GM19324 (cell line): ENCODE data around the gene TNFSF9.
"Not testable (repeated sequence)": the region's sequence is repeated elsewhere in the genome, so short reads cannot be mapped to it uniquely, and the experiment has no call there.

Experiments
- ATAC-seq: cut with Tn5 transposase; IDR thresholded peaks from one replicate; pipeline ENCODE4 v1.9.1; 2021; ENCODE audit warnings: mild to moderate bottlenecking, moderate library complexity; ENCODE audit not compliant: unreplicated experiment, low FRiP score

The TNFSF9 gene

DNA sequence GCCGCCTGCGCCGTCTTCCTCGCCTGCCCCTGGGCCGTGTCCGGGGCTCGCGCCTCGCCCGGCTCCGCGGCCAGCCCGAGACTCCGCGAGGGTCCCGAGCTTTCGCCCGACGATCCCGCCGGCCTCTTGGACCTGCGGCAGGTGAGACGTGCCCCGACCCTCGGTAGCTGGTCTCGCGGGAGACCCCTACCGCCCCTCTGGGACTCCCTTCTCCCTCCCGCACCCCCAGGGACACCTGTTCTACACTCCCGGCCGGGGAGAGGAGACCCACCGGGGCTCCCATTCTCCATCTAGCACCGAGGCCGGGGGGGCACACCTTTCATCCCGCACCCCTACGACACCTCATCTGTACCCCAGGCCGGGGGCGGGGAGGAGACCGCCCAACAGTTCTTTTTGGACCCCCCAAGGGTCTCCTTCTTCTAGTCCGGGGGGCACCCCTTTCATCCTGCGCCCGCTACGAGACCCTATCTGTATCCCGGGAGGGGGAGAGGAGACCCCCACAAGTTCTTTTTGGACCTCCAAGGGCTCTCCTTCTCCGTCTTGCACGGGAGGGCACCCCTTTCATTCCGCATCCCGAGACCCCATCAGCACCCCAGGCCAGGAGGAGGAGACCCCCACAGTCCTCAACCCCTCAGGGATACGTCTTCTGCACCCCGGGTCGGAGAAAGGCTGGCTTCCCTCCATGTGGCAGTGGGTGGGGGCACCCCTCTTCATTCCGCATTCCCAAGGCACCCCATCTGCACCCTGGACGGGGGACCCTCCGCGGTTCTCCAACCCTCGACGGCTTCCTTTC is 533 bp downstream of the TNFSF9 start:
- ATAC-seq, result no peak

GRCh38 chr19:6531956-6532243 is 1.1 kb downstream of the TNFSF9 start:
- no peak for ATAC-seq

DNA sequence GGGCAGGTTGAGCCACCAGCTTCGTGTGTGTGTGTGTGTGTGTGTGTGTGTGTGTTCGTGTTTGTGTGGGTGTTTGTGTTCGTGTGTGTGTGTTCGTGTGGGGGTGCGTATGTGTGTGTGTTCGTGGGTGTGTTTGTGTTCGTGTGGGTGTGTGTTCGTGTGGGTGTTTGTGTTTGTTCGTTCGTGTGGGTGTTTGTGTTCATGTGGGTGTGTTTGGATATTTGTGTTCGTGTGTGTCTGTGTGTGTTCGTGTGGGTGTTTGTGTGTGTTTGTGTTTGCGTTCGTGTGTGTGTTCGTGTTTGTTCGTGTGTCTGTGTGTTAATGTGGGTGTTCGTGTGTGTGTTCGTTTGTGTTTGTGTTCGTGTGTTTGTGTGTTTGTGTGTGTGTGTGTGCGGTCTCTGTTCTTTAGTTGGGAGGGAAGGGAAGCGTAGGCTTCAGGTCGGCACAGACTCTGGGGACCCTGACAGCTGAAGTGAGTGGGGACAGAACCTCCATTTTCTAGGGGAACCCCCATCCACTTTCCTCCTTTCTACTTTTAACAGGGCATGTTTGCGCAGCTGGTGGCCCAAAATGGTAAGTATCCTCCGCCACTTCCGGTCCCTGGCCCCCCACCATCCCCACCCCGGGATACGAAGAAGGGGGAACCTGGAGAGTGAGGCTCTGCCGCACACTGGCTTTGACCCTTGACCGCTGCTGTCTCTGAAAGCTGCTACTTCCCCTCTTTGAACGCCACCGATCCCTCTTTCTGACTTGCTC is 1.6 kb downstream of the TNFSF9 start:
- no peak for ATAC-seq

GRCh38 chr19:6533000-6533328 is 2.1 kb downstream of the TNFSF9 start:
- no peak for ATAC-seq

DNA sequence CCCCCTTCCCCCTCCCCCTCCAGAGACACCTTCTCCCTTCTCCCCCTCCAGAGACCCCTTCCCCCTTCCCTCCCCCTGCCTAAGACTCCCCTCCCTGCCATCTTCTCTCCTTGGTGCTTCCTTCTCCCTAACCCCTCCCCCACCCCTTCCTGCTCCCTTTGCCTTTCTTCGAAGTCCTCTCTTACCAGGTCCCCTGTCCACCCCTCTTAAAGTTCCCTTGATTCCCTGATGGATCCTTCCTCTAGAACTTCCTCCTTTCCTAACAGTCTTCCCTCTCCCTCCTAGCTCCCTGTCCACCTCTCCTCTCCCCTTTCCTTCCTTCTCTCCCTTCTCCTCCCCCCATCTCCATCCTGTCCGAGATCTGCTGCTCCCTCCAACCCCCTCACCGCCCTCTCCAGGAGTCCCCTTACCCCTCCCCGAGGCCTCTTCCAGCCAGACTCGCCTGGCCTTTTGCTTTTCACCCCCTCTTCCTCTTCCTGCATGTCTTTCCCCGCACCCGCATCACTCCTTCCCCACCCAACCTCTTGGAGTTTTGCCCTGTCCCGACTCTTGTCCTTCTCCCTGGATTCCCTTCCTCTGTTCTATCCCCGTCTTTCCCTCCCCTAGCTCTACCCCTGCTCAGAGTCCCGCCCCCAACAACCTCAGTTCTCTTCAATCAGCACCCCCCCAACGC is 3.1 kb downstream of the TNFSF9 start:
- ATAC-seq, result no peak

DNA sequence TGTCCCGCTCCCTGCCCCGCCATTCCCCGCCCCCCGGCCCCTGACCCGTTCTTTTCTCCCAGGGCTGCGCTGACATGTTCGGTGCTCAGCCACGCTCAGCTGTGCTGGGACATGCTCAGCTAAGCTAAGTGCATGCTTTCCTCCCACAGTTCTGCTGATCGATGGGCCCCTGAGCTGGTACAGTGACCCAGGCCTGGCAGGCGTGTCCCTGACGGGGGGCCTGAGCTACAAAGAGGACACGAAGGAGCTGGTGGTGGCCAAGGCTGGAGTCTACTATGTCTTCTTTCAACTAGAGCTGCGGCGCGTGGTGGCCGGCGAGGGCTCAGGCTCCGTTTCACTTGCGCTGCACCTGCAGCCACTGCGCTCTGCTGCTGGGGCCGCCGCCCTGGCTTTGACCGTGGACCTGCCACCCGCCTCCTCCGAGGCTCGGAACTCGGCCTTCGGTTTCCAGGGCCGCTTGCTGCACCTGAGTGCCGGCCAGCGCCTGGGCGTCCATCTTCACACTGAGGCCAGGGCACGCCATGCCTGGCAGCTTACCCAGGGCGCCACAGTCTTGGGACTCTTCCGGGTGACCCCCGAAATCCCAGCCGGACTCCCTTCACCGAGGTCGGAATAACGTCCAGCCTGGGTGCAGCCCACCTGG is 3.7 kb downstream of the TNFSF9 start:
- no peak for ATAC-seq

DNA sequence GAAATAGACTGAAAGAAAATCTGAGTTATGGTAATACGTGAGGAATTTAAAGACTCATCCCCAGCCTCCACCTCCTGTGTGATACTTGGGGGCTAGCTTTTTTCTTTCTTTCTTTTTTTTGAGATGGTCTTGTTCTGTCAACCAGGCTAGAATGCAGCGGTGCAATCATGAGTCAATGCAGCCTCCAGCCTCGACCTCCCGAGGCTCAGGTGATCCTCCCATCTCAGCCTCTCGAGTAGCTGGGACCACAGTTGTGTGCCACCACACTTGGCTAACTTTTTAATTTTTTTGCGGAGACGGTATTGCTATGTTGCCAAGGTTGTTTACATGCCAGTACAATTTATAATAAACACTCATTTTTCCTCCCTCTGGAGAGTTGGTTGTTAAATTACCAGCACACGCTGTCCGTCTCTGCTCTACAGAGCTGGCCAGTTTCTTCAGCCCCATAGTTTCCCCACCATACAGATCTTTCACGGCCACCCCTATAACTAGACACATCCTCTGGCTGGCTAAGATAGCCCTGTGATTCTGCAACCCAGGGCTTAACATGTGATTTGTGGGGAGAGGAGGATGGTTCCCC is 4.8 kb downstream of the TNFSF9 start:
- ATAC-seq, result no peak

DNA sequence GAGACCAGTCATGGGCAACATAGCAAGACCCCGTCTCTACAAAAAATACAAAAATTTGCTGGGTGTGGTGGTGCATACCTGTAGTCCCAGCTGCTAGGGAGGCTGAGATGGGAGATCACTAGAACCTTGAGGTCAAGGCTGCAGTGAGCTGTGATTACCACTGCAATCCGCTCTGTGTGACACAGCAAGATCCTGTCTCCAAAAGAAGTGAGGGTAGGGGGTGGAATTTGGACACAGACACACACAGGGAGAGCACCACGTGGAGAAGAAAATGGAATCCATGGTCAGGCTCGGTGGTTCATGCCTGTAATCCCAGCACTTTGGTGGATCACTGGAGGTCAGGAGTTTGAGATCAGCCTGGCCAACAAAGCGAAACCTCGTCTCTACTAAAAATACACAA is 8.7 kb downstream of the TNFSF9 start:
- ATAC-seq, result no peak

- no peak for ATAC-seq
Observed at GRCh38 chr19:6540918-6541689, 10.3 kb downstream of the TNFSF9 start.

- no peak for ATAC-seq
Observed at GRCh38 chr19:6543866-6544347, 13.1 kb downstream of the TNFSF9 start.

DNA sequence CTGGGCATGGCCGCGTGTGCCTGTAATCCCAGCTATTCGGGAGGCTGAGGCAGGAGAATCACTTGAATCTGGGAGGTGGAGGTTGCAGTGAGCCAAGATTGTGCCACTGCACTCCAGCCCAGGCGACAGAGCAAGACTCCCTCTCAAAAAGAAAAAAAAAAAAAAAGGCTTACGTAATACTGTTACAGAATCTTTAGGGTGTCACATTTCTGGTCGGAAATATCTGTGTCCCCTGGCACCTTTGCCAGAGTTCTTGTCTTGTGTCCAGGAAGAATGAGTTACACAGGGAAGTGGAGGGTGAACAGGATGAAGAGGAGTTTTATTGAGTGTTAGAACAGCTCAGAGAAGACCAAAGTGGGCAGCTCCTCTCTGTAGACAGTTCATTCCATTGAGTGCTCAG is 19.9 kb downstream of the TNFSF9 start:
- ATAC-seq, result not testable (repeated sequence)

GRCh38 chr19:6551091-6551490 is 20.3 kb downstream of the TNFSF9 start:
- ATAC-seq, result no peak

GRCh38 chr19:6551607-6552450 is 21.0 kb downstream of the TNFSF9 start:
- no peak for ATAC-seq

DNA sequence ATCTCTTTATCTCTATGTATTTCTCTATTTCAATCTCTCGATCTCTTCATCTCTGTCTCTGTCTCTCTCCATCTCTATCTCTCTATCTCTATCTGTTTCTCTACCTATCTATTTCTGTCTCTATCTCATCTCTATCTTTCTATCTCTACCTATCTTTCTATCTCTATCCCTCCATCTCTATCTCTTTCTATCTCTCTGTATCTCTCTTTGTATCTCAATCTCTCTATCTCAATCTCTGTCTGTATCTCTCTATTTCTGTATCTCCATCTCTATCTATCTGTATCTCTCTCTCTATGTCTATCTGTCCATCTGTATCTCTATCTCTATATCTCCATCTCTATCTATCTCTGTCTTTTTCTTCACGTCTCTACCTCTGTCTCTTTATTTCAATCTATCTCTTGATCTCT is 25.2 kb downstream of the TNFSF9 start:
- ATAC-seq, result no peak

- ATAC-seq, result no peak
Observed at GRCh38 chr19:6556480-6557195, 25.8 kb downstream of the TNFSF9 start.

DNA sequence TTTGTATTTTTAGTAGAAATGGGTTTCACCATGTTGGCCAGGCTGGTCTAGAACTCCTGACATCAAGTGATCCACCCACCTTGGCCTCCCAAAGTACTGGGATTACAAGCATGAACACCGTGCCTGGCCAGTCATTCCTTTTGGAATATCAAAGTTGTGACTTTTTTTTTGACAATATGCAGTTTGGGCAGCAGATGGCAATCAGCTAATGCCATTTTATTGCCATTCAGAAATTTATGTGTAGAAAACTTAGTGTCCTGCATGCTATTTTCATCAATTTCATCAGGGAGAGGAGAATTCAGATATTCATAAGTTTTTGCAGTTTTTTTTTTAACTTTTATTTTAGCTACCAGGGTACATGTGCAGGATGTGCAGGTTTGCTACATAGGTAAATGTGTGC is 31.6 kb downstream of the TNFSF9 start:
- ATAC-seq, result not testable (repeated sequence)

DNA sequence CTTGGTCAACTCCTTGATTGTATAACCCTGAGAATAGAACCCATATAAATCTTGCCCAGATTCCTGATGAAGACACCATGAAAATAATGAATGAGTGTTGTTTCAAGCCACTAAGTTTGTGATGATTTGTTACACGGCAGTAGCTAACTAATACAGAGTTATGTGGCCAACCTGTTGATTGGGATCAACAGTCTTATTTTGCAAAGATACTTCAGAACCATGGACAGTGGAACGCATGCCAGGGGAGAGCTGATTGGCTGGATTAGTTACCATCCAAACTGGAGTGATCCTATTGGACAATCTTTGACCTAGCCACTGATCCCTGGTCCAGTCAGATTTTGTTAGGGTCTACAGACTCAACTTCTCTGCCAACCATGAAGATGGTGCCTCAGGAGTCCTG is 33.6 kb downstream of the TNFSF9 start:
- ATAC-seq, result no peak

DNA sequence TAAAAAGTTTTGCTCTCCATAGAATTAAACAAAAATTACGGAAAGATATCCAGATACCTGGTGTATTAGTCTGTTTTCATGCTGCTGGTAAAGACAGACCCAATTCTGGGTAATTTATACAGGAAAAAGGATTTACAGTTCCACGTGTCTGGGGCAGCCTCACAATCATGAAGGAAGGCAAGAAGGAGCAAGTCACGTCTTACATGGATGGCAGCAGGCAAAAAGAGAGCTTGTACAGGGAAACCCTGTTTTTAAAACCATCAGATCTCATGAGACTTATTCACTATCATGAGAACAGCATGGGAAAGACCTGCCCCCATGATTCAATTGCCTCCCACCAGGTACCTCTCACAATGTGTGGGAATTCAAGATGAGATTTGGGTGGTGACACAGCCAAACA is 35.9 kb downstream of the TNFSF9 start:
- ATAC-seq, result not testable (repeated sequence)
